ENCODE results near the gene CAPNS2. TPM values are rescaled to one million over a fixed set of nuclear protein-coding genes. Genes with fewer than 3 reads are reported as not detected.

Gene CAPNS2
- total RNA-seq (2014; rRNA removed) (0.26 TPM in 1 of 2 replicates, not detected in the other), Bru-seq, nascent RNA (not detected), BruChase-seq, experiment 1, labeled RNA remaining after a 6-hour chase (not detected), BruChase-seq, experiment 2, labeled RNA remaining after a 2-hour chase (not detected)
- long read RNA-seq = 0 reads

GRCh38 chr16:55566432-55567175 lies at the start of gene CAPNS2:
Gene CAPNS2, plus strand, starts transcription at chr16:55566684. Its CDS starts 73 bp downstream, at chr16:55566757.
- no peak for ATAC-seq
- Histone ChIP-seq H3K9ac (ENCODE audit: low read length) (no peak within 1 kb of the TSS), H2AFZ (ENCODE audit: low read length) (no peak within 1 kb of the TSS)

GRCh38 chr16:55521792-55522191 lies 44.7 kb upstream of the CAPNS2 start:
- H4K20me1 ChIP-seq (ENCODE audit: low read length) = no peaks in the 10 kb centered on the region
- H3K27ac ChIP-seq (ENCODE audit: low read length) = no peak overlapping the region
- no peak for DNase-seq
- no peak overlapping the region for H3K4me2 ChIP-seq (ENCODE audit: low read length)
- no peak for ATAC-seq
- no peaks in the 10 kb centered on the region for H3K27me3 ChIP-seq (ENCODE audit: low read length)
- BruUV-seq (replicated peaks) = no TSS peak
- no peak overlapping the region for H3K4me3 ChIP-seq (ENCODE audit: low read length)
- CTCF ChIA-PET = no interaction called here
- no peaks in the 10 kb centered on the region for H3K36me3 ChIP-seq (ENCODE audit: low read depth, low read length)
- no peaks in the 10 kb centered on the region for H3K4me1 ChIP-seq (ENCODE audit: insufficient read depth, low read length)
- no peaks in the 10 kb centered on the region for H3K9me3 ChIP-seq (ENCODE audit: low read length)
- TF ChIP-seq EZH2 (IDR thresholded peaks at IDR 0.05; ENCODE audit: low read length, unreplicated experiment) (no peak), EZH2phosphoT487 (IDR thresholded peaks at IDR 0.05; ENCODE audit: borderline replicate concordance, low read length) (no peak), CTCF (conservative IDR thresholded peaks at IDR 0.05; ENCODE audit: low read depth, low read length) (no peak)
- no peak overlapping the region for H3K9ac ChIP-seq (ENCODE audit: low read length)
- no peaks in the 10 kb centered on the region for H3F3A ChIP-seq (ENCODE audit: low read length, unreplicated experiment)
- H3K9me2 ChIP-seq (replicated peaks; ENCODE audit: low read length) = no peaks in the 10 kb centered on the region
- H3K79me2 ChIP-seq (ENCODE audit: low read length) = no peaks in the 10 kb centered on the region
- intact Hi-C loops (cut with micrococcal nuclease) = no loop called here
- POLR2A ChIA-PET (ENCODE audit: unreplicated experiment) = no interaction called here
- no peak overlapping the region for H2AFZ ChIP-seq (ENCODE audit: low read length)

More at GRCh38 chr16:55566432-55567175, at the start of gene CAPNS2:
- H3K4me3 ChIP-seq (ENCODE audit: low read length) = no peak within 1 kb of the TSS
- no peaks in the 10 kb centered on the region for H3K79me2 ChIP-seq (ENCODE audit: low read length)
- BruUV-seq (replicated peaks) = no TSS peak
- no peak within 1 kb of the TSS for H3K27ac ChIP-seq (ENCODE audit: low read length)
- intact Hi-C loops (cut with micrococcal nuclease) = no loop called here
- ChIA-PET POLR2A (ENCODE audit: unreplicated experiment) (no interaction called here), CTCF (no interaction called here)
- no peaks in the 10 kb centered on the region for H3K4me1 ChIP-seq (ENCODE audit: insufficient read depth, low read length)
- DNase-seq = no peak
- no peaks in the 10 kb centered on the region for H3K27me3 ChIP-seq (ENCODE audit: low read length)
- no peaks in the 10 kb centered on the region for H4K20me1 ChIP-seq (ENCODE audit: low read length)
- no peaks in the 10 kb centered on the region for H3F3A ChIP-seq (ENCODE audit: low read length, unreplicated experiment)
- H3K9me2 ChIP-seq (replicated peaks; ENCODE audit: low read length) = no peaks in the 10 kb centered on the region
- no peak within 1 kb of the TSS for H3K4me2 ChIP-seq (ENCODE audit: low read length)
- H3K36me3 ChIP-seq (ENCODE audit: low read depth, low read length) = no peaks in the 10 kb centered on the region
- no peak for TF ChIP-seq EZH2 (IDR thresholded peaks at IDR 0.05; ENCODE audit: low read length, unreplicated experiment)
- TF ChIP-seq CTCF (conservative IDR thresholded peaks at IDR 0.05; ENCODE audit: low read depth, low read length) = no peak
- no peak for TF ChIP-seq EZH2phosphoT487 (IDR thresholded peaks at IDR 0.05; ENCODE audit: borderline replicate concordance, low read length)
- no peaks in the 10 kb centered on the region for H3K9me3 ChIP-seq (ENCODE audit: low read length)

- CTCF ChIA-PET = no interaction called here
- intact Hi-C loops (cut with micrococcal nuclease) = no loop called here
These were observed 40.0 kb upstream of the CAPNS2 start for GRCh38 chr16:55526441-55526840.

More at GRCh38 chr16:55526441-55526840, 40.0 kb upstream of the CAPNS2 start:
- TF ChIP-seq EZH2phosphoT487 (IDR thresholded peaks at IDR 0.05; ENCODE audit: borderline replicate concordance, low read length) = no peak
- no peak for TF ChIP-seq CTCF (conservative IDR thresholded peaks at IDR 0.05; ENCODE audit: low read depth, low read length)
- no peak for TF ChIP-seq EZH2 (IDR thresholded peaks at IDR 0.05; ENCODE audit: low read length, unreplicated experiment)
- POLR2A ChIA-PET (ENCODE audit: unreplicated experiment) = no interaction called here
- no peak for DNase-seq
- Histone ChIP-seq H3F3A (ENCODE audit: low read length, unreplicated experiment) (no peaks in the 10 kb centered on the region), H4K20me1 (ENCODE audit: low read length) (no peaks in the 10 kb centered on the region), H2AFZ (ENCODE audit: low read length) (no peak overlapping the region), H3K4me2 (ENCODE audit: low read length) (no peak overlapping the region), H3K36me3 (ENCODE audit: low read depth, low read length) (no peaks in the 10 kb centered on the region), H3K9me3 (ENCODE audit: low read length) (no peaks in the 10 kb centered on the region), H3K27ac (ENCODE audit: low read length) (no peak overlapping the region), H3K9ac (ENCODE audit: low read length) (no peak overlapping the region), H3K9me2 (replicated peaks; ENCODE audit: low read length) (no peaks in the 10 kb centered on the region), H3K4me3 (ENCODE audit: low read length) (no peak overlapping the region), H3K4me1 (ENCODE audit: insufficient read depth, low read length) (0 out of 2 replicates have a peak, but pooled peaks cover 8% of the 10 kb centered on the region), H3K79me2 (ENCODE audit: low read length) (no peaks in the 10 kb centered on the region), H3K27me3 (ENCODE audit: low read length) (no peaks in the 10 kb centered on the region)
- BruUV-seq (replicated peaks) = no TSS peak
- no peak for ATAC-seq
